Esophagus squamous epithelium (tissue), 5 donors: Measurements from ENCODE around the gene VSIG4. TPM values are rescaled to one million over a fixed set of nuclear protein-coding genes. Genes with fewer than 3 reads are reported as not detected.
A peak's percentile ranks its signal among the peaks of the same experiment; 100 is the strongest.

Source experiments
- DNase-seq: peaks from one replicate; lab custom pipeline; 2025; lab: John Stamatoyannopoulos, UW
- H3K27ac ChIP-seq, 4 donors: fragments of 200-600 bp; sonication (generic); one replicate each; pipeline ENCODE4 v1.5.1; 2016 to 2019; ENCODE audit warnings: mild to moderate bottlenecking in 1 of 4
- H3K27me3 ChIP-seq, 4 donors: fragments of 200-600 bp; sonication (generic); 1 replicate in 3 of 4; 2 replicates in 1 of 4; pipeline versions ENCODE4 v1.5.1 to v1.6.0; 2017 to 2021; ENCODE audit warnings: antibody characterized with exemption in 1 of 4
- H3K36me3 ChIP-seq, 3 donors: fragments of 200-600 bp; sonication (generic); one replicate each; pipeline ENCODE4 v1.5.1; 2016 to 2019
- H3K4me1 ChIP-seq, 3 donors: fragments of 200-600 bp; sonication (generic); one replicate each; pipeline ENCODE4 v1.5.1; 2017 to 2019
- H3K4me3 ChIP-seq, 4 donors: fragments of 200-600 bp; sonication (generic); 1 replicate in 3 of 4; 2 replicates in 1 of 4; pipeline ENCODE4 v1.5.1; 2016 to 2019; ENCODE audit warnings: mild to moderate bottlenecking in 2 of 4, moderate library complexity in 1 of 4
- H3K9me3 ChIP-seq, 3 donors: fragments of 200-600 bp; sonication (generic); one replicate each; pipeline ENCODE4 v1.5.1; 2016 to 2019
- POLR2A ChIP-seq, 4 donors: fragments of 450-650 bp; IDR thresholded peaks; one replicate each; pipeline ENCODE4 v1.6.1; 2017; ENCODE audit warnings: antibody characterized with exemption in 4 of 4, mild to moderate bottlenecking in 4 of 4, moderate library complexity in 3 of 4
- WGBS, 2 donors: methylation state at CpG; one replicate each; pipeline ENCODE4 v1.1.5; 2018; 5-methylcytosine and 5-hydroxymethylcytosine counted together
- intact Hi-C: fragments of 100-400 bp; cut with DNase I; formaldehyde crosslinking; loops from one replicate; pipeline ENCODE4 v1.15.0; 2022
- total RNA-seq, 4 donors: library from RNA; depleted of rRNA; stranded (reverse); fragments of >200 nt; gene quantifications; one replicate each; pipeline ENCODE4 v1.1.0, GENCODE V29; 2016
- TF ChIP-seq, protein P1 (sequence below), 6 experiments: fragments of 450-650 bp in 4 of 6; fragments of 200-600 bp in 2 of 6; sonication (generic) in 2 of 6; IDR thresholded peaks; one replicate each; pipeline ENCODE4 v1.5.1; 2016 to 2019; ENCODE audit warnings: antibody characterized with exemption in 6 of 6, mild to moderate bottlenecking in 4 of 6, moderate library complexity in 4 of 6
- donor health status: DM: yes; HTN: yes; CAD: no.

The VSIG4 gene
- total RNA-seq, 4 donors from 2014 or later: 1.7 to 84.3 (median 45.4) TPM

GRCh38 chrX:66024092-66024467 is 15.8 kb downstream of the VSIG4 start:
- Histone ChIP-seq H3K27ac (no peak overlapping the region), H3K9me3 (no peaks in the 10 kb centered on the region), H3K4me3 (no peak overlapping the region), H3K4me1 (no peaks in the 10 kb centered on the region), H3K36me3 (no peaks in the 10 kb centered on the region), H3K27me3 (no peaks in the 10 kb centered on the region)
- 63 to 78% methylated on average over 1 of the region's 1 CpG for WGBS, 2 donors
- TF ChIP-seq, protein P1, sequence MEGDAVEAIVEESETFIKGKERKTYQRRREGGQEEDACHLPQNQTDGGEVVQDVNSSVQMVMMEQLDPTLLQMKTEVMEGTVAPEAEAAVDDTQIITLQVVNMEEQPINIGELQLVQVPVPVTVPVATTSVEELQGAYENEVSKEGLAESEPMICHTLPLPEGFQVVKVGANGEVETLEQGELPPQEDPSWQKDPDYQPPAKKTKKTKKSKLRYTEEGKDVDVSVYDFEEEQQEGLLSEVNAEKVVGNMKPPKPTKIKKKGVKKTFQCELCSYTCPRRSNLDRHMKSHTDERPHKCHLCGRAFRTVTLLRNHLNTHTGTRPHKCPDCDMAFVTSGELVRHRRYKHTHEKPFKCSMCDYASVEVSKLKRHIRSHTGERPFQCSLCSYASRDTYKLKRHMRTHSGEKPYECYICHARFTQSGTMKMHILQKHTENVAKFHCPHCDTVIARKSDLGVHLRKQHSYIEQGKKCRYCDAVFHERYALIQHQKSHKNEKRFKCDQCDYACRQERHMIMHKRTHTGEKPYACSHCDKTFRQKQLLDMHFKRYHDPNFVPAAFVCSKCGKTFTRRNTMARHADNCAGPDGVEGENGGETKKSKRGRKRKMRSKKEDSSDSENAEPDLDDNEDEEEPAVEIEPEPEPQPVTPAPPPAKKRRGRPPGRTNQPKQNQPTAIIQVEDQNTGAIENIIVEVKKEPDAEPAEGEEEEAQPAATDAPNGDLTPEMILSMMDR (IDR thresholded peaks at IDR 0.05): no peak
- TF ChIP-seq POLR2A (IDR thresholded peaks at IDR 0.05): no peak
- DNase-seq: no peak
- intact Hi-C loops: no loop called here

GRCh38 chrX:66023385-66024091 is 16.3 kb downstream of the VSIG4 start:
- H3K27me3 ChIP-seq: no peaks in the 10 kb centered on the region
- no peak overlapping the region for H3K4me3 ChIP-seq
- no peak overlapping the region for H3K27ac ChIP-seq
- TF ChIP-seq POLR2A (IDR thresholded peaks at IDR 0.05): no peak
- TF ChIP-seq, protein P1 (IDR thresholded peaks at IDR 0.05): no peak
- no peaks in the 10 kb centered on the region for H3K36me3 ChIP-seq
- no peaks in the 10 kb centered on the region for H3K4me1 ChIP-seq
- H3K9me3 ChIP-seq: no peaks in the 10 kb centered on the region
- 91% methylated on average over 5 of the region's 5 CpGs; no CpG with 5 or more reads in 1 of the 2 donors for WGBS, 2 donors
- intact Hi-C loops: no loop called here
- DNase-seq: no peak

DNA sequence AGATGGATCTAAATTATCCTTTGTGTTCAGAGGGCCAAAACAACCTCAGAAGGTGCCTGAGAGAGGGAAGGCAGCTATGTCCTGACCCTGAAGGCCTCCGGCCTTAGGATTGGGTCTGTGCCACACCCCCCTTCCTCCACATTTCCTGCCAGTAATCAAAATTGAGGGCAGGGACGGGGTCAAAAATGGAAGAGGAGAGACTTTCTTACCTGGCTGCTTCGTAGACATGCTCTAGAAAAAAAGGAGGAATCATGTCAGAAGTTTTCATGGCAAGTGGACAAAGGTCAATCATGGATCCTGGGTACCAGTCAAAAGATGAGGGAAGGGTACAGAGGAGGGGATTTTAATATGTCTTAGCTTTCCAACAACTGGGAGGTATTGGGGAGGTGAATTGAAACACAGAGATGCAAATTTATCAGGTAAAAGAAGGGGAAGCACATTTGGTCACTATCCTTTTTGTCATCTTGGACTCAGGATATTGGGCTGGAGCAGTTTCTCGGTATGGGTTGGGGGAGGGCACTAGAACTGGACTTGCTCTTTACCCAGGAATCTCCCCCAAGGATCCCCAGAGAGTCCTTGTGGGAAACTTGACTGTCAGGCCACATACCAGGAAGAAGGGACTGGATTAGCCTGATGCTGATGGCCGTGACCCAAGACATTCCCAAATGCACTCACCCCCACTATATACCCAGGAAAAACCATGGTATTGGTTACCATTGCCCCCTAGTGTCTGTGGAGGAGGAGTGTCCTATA is 17.1 kb downstream of the VSIG4 start:
- 53 to 55% methylated on average over 3 to 4 of the region's 5 CpGs for WGBS, 2 donors
- intact Hi-C loops: no loop called here
- Histone ChIP-seq H3K4me3 (no peak overlapping the region), H3K36me3 (no peaks in the 10 kb centered on the region), H3K4me1 (no peaks in the 10 kb centered on the region), H3K27ac (no peak overlapping the region), H3K27me3 (no peaks in the 10 kb centered on the region), H3K9me3 (no peaks in the 10 kb centered on the region)
- no peak for DNase-seq
- TF ChIP-seq, protein P1 (IDR thresholded peaks at IDR 0.05): peak in 1 of 6 experiments; percentile 10
- no peak for TF ChIP-seq POLR2A (IDR thresholded peaks at IDR 0.05)

- H3K4me3 ChIP-seq: no peak overlapping the region
- H3K27ac ChIP-seq: no peak overlapping the region
- 34 to 65% methylated on average over 2 to 5 of the region's 9 CpGs for WGBS, 2 donors
- no peaks in the 10 kb centered on the region for H3K9me3 ChIP-seq
- no peaks in the 10 kb centered on the region for H3K4me1 ChIP-seq
- no peak for DNase-seq
- intact Hi-C loops: no loop called here
- no peaks in the 10 kb centered on the region for H3K36me3 ChIP-seq
- no peaks in the 10 kb centered on the region for H3K27me3 ChIP-seq
- TF ChIP-seq POLR2A (IDR thresholded peaks at IDR 0.05): no peak
- TF ChIP-seq, protein P1 (IDR thresholded peaks at IDR 0.05): no peak
These were observed 17.9 kb downstream of the VSIG4 start for GRCh38 chrX:66021765-66022631.
